ENCODE measurements around the gene ROR1. TPM values are rescaled to one million over a fixed set of nuclear protein-coding genes. Genes with fewer than 3 reads are reported as not detected.
"Not testable (repeated sequence)": the region's sequence is repeated elsewhere in the genome, so short reads cannot be mapped to it uniquely, and the experiment has no call there.

The ROR1 gene
- total RNA-seq, 1 donor from 2014 or later: not detected

DNA sequence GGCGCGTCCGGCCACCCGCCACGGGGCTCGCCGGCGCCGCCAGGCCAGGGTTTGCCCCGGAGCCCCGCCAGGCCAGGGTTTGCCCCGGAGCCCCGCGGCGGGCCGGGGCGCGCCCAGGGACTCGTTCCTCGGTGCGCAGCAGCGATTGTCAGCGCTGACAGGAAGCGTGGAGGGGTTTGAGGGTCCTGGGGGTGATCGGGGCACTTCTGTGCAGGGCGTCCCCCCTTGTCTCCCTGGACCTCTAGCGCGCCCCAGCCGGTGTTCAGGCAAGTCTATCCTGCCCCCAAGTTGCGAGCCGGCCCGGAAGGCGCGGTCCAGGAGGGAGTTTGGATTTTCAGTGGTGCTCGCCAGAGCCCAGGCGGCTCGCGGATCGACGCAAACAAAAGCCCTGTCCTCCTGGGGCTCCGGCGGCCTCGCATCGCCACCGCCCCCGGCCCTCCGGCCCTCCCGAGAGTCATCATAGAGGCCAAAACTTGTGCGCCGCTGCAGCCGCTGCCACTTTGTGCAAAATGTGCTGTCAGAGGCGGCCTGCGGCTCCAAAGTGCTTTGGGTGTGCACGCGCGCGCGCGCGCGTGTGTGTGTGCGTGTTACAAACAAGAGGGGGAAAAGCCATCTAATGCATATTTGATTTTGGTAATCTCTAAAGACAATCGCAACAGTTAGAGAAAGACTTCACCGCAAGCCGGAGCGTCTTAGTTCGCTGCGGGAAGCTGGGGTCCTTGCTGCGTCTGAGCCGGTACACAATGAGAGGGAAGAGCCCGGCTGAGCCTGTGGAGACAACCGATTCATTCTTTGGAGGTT, 1.0 kb downstream of the ROR1 start:
- peaks cover 12% of the 10 kb centered on the region for H3K4me1 Mint-ChIP-seq
- H3K4me3 Mint-ChIP-seq: peak overlapping the region; percentile 65
- H3K27me3 Mint-ChIP-seq: peaks cover 76% of the 10 kb centered on the region
- no peaks in the 10 kb centered on the region for H3K36me3 Mint-ChIP-seq (ENCODE audit: low read depth)
- no peak overlapping the region for H3K27ac Mint-ChIP-seq
- intact Hi-C loops (cut with micrococcal nuclease): loop anchor here (5.0 to 10.0 kb wide), 3 partner anchors 160 to 472 kb away; no protein-coding TSS in a partner anchor
- H3K9me3 Mint-ChIP-seq: no peaks in the 10 kb centered on the region
- DNase-seq: peak; percentile 65

DNA sequence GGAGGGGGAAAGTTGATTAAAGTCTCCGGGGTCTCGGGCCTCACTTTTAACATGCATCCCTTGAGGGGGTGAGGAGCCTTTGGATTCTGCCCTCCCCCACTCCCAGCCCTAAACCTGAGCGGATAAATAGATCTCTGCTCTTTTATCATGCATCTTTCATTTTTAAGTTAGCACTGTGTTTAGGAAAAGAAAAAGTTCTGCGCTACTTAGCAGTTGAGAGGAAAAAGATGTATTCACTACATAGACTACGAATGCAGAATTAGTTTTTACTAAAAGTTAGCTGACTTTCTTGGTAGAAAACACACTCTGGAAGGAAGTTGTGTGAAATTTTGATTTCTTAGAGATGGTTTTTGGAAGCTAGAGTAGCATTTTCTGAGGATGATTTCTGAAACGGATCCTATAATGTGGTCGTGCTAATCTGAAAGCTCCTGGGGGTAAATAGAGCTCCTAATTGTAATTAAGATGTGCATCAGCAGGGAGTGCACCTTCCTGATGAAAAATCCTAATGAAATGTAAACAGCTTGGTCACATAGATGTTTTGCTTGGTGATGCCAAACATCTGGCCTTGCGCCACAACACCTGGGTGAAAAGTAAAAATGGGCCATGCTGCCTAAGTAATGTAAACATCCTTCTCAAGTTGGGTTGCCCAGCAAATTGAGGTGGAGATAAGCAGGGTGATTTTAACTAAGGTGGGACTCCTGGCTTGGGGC, 1.8 kb downstream of the ROR1 start:
- peak overlapping the region; percentile 65 for H3K4me3 Mint-ChIP-seq

DNA sequence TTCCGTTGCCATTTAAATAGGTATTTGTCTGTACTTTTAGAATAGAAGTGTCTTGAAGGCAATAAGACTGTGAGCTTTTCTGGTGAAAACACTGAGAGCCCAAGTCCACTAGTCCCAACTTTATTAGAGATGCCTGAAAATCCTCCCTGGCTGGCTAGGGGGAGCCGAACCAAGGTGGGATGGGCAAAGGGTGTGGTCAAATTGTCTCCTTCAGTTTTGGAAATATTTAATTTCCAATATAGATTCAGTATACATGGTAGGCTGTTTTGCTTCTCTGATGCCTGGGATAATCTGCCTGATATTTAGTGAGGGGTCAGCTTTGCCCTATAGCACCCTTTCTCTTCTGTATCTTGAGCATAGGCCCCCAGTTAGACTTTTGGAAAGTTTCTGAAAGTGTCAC, 3.5 kb downstream of the ROR1 start:
- Mint-ChIP-seq H3K9me3 (no peaks in the 10 kb centered on the region), H3K36me3 (ENCODE audit: low read depth) (no peaks in the 10 kb centered on the region), H3K4me1 (peaks cover 12% of the 10 kb centered on the region), H3K4me3 (no peak overlapping the region), H3K27me3 (peaks cover 76% of the 10 kb centered on the region), H3K27ac (no peak overlapping the region)
- no peak for DNase-seq
- intact Hi-C loops (cut with micrococcal nuclease): loop anchor here (10.0 kb wide), 1 partner anchor 162 kb away; no protein-coding TSS in a partner anchor

More for the DNA sequence above, 1.8 kb downstream of the ROR1 start:
- Mint-ChIP-seq H3K36me3 (ENCODE audit: low read depth) (no peaks in the 10 kb centered on the region), H3K9me3 (no peaks in the 10 kb centered on the region), H3K27ac (no peak overlapping the region), H3K4me1 (peaks cover 12% of the 10 kb centered on the region), H3K27me3 (peaks cover 78% of the 10 kb centered on the region)
- no peak for DNase-seq
- intact Hi-C loops (cut with micrococcal nuclease): loop anchor here (10.0 kb wide), 1 partner anchor 161 kb away; no protein-coding TSS in a partner anchor

DNA sequence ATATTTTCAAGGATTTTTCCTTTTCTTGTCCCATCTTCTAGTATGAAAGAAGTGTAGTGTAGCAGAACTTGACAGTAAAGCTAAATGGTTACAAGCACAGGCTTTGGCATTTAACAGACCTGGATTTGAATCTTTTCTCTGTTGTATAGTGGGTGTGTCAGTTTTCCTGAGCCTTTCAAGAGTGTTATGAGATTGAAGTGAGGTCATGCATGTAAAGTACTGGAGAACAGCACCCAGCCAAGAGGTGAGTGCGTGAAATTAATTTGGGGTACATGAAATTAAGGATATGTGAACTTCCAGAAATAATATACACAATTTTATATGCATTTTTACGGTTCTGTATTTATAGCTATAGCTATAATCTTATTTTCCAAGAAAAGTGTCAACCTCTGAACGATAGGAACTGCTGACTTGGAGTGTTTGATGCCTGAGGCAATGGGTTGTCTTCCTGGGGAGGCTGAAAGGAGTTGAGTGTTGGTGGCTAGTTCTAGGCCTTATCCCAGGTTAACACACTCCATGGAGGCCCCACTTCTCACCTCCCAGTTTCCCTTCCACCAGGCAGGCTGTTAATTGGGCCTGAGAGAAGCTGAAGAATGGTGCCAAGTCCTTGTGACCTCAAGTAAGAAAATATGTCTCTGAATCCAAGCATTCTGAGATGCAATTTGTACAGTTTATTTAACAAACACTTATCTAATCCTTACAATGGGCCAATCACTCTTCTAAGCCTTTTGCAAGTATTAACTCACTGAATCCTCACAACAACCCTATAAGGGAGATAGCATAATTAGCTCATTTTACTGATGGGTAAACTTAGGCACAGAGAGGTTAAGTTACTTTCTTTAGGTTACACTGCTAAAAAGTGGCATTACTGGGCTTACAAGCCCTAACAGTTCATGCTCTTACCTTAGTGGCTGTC, 4.4 kb downstream of the ROR1 start:
- peaks cover 72% of the 10 kb centered on the region for H3K27me3 Mint-ChIP-seq

DNA sequence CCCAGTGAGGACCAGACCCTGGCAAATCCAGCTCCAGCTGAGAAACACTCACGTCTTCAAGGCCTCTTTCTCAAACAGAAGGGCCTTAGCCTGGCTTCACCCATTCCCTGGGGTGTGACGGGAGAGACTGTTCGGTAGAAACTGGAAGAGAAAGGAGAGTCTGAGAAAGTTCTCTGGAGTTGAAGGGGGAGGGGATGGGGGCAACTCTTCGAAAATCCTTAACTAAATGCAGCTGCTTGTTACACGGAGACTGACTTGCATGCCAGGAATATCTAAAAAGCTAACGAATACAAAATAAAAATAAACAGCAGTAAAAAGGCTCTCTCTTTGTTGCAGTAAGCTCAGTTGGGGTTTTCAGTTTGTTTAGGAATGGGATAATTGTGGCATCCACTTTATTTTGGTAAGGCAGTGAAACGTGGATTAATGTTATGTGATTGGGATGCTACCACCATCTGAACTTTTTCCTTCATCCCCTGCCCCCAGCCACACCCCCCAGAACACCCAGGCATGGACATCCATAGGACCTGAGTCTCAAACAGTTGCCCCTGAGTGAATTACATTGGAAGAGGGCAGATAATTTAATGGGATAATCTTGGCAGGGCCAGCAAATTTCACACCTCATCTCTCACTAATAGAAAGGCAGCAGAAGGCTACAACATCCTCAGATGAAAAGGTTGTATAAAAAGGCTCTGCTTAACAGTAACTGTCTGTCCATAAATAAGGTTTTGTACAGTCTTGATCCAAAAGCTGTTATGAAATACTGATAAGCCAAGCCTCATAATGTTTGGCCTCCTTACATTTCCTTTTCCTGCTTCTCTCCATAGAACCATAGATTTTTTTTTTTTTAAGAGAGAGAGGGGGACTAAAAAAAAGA, 5.8 kb downstream of the ROR1 start:
- H3K27me3 Mint-ChIP-seq: peaks cover 68% of the 10 kb centered on the region
- intact Hi-C loops (cut with micrococcal nuclease): loop anchor here (10.0 kb wide), 1 partner anchor 165 kb away; no protein-coding TSS in a partner anchor
- no peak for DNase-seq
- no peak overlapping the region for H3K4me3 Mint-ChIP-seq
- H3K36me3 Mint-ChIP-seq (ENCODE audit: low read depth): no peaks in the 10 kb centered on the region
- no peak overlapping the region for H3K27ac Mint-ChIP-seq
- no peaks in the 10 kb centered on the region for H3K9me3 Mint-ChIP-seq
- H3K4me1 Mint-ChIP-seq: peaks cover 3% of the 10 kb centered on the region

More for the DNA sequence above, 4.4 kb downstream of the ROR1 start:
- H3K36me3 Mint-ChIP-seq (ENCODE audit: low read depth): no peaks in the 10 kb centered on the region
- intact Hi-C loops (cut with micrococcal nuclease): loop anchor here (10.0 kb wide), 1 partner anchor 163 kb away; no protein-coding TSS in a partner anchor
- peaks cover 8% of the 10 kb centered on the region for H3K4me1 Mint-ChIP-seq
- H3K27ac Mint-ChIP-seq: no peak overlapping the region
- DNase-seq: no peak
- no peak overlapping the region for H3K4me3 Mint-ChIP-seq
- no peaks in the 10 kb centered on the region for H3K9me3 Mint-ChIP-seq

DNA sequence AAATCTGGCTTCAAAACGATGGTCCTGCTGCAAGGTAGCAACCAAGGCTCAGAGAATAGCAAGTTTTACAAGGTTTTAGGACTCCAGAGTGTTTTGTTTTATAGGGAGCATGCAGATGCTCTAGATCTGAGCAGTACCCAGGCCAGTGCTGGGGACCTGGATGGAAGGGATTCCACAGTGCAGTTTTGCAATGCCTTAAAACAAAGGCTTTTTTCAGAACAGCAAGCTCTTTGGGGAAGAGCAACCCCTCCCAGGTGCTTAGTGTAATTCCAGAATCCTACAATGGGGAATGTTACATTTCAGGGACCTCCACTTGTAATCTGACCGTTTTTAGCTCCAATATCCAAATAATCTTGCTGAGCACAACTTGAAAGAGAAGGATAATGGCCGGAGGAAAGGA, 6.7 kb downstream of the ROR1 start:
- intact Hi-C loops (cut with micrococcal nuclease): no loop called here
- Mint-ChIP-seq H3K36me3 (ENCODE audit: low read depth) (no peaks in the 10 kb centered on the region), H3K9me3 (no peaks in the 10 kb centered on the region), H3K4me1 (no peaks in the 10 kb centered on the region), H3K27me3 (peaks cover 60% of the 10 kb centered on the region), H3K27ac (no peak overlapping the region), H3K4me3 (no peak overlapping the region)
- DNase-seq: no peak

DNA sequence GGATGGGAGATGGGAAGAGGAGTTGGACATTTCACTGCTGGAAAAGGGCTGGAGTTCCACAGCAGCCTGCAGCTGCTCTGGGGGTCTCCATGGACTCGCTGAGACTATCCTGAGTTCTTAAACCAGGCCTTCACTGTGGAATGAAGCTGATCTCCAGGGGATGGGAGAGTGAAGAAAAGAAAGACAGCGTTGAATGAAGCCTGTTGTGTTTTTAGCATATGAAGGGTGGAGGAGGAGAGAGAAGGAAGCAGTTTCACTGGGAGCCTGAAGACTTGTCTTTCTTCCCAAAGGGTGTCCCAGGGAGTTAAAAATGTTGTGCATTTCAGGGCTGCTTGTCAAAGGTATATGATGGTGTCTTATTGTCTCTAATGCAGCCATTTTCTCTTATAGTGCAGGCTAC, 9.2 kb downstream of the ROR1 start:
- no peaks in the 10 kb centered on the region for H3K36me3 Mint-ChIP-seq (ENCODE audit: low read depth)
- peaks cover 37% of the 10 kb centered on the region for H3K27me3 Mint-ChIP-seq
- H3K4me1 Mint-ChIP-seq: no peaks in the 10 kb centered on the region
- intact Hi-C loops (cut with micrococcal nuclease): no loop called here
- H3K27ac Mint-ChIP-seq: no peak overlapping the region
- no peak for DNase-seq
- H3K4me3 Mint-ChIP-seq: no peak overlapping the region
- no peaks in the 10 kb centered on the region for H3K9me3 Mint-ChIP-seq

DNA sequence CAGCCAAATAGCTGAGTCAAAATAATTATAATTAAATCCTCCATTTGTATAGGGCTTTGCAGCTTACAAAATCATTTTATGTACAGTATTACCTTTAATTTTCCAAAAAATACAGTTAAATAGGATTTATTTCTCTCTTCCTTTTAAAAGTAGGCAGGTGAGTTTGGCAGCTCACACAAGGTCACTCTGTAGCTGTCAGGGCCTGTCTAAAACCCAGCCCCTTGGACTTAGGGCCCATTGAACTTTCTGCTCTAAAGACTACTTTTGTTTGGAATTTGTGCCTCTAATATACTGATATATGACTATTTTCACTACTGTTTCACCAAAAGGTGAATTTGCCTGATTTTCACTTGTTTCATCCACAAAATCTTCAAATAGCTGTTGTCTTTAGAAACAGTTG, 10.3 kb downstream of the ROR1 start:
- H3K27ac Mint-ChIP-seq: no peak overlapping the region
- intact Hi-C loops (cut with micrococcal nuclease): no loop called here
- H3K9me3 Mint-ChIP-seq: no peaks in the 10 kb centered on the region
- H3K27me3 Mint-ChIP-seq: peaks cover 33% of the 10 kb centered on the region
- no peak for DNase-seq
- H3K4me1 Mint-ChIP-seq: no peaks in the 10 kb centered on the region
- H3K4me3 Mint-ChIP-seq: no peak overlapping the region
- no peaks in the 10 kb centered on the region for H3K36me3 Mint-ChIP-seq (ENCODE audit: low read depth)

DNA sequence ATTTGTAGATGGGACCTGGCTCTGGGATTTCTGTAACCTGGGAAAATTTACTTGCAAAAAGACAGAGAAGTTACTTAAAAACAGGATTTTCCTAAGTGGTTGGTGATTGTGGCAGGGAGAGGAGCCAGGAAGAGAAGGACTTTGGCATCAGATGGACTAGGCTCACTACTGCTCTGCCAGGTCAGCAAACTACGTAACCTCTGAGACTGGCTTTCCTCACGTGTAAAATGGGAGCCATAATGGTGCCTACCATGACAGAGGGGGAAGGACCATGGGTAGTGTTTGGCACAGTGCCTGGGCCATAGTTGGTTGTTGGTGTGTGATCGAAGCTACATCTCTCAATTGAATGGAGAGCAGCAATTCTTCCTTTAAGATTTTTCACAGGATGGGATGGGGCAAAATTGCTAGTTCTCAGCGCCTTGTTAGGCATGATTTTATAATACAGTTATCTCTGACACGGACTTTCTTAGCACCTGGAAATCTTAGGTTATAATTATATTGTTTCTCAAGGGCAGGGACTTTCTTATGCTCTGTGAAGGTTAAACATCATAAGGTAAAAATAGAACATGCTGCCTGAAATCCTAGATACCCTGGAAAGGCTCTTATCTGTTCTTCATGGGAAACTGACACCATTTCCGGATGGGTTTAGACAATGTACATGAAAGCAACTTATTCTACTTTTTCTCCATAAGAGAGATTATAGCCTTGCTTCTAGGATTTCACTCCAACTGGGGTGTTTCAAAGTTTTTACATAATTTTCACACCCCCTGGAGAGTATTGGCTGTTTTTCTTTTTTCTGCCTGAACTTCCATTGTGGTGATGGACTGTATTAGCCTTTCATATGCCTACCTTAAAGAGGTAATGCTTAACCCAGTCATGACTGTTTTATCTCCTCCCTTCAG, 10.9 kb downstream of the ROR1 start:
- intact Hi-C loops (cut with micrococcal nuclease): no loop called here
- no peak for DNase-seq
- Mint-ChIP-seq H3K9me3 (no peaks in the 10 kb centered on the region), H3K4me1 (no peaks in the 10 kb centered on the region), H3K27ac (no peak overlapping the region), H3K4me3 (no peak overlapping the region), H3K36me3 (ENCODE audit: low read depth) (no peaks in the 10 kb centered on the region), H3K27me3 (peaks cover 26% of the 10 kb centered on the region)

DNA sequence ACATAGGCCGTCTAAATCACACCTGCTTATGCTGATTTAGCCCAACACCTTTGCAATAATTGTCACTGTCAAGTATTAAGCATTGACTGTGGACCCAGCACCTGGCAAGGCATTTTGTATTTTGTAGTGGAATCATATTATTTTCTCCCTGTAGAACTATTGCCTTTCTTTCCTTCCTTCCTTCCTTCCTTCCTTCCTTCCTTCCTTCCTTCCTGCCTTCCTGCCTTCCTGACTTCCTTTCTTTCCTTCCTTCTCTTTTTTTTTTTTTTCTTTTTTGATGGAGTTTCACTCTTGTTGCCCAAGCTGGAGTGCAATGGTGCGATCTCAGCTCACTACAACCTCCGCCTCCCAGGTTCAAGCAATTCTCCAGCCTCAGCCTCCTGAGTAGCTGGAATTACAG, 13.5 kb downstream of the ROR1 start:
- DNase-seq; H3K9me3 Mint-ChIP-seq; H3K27ac Mint-ChIP-seq; H3K4me1 Mint-ChIP-seq; H3K27me3 Mint-ChIP-seq; H3K36me3 Mint-ChIP-seq (ENCODE audit: low read depth); intact Hi-C loops (cut with micrococcal nuclease); H3K4me3 Mint-ChIP-seq: not testable (repeated sequence)

DNA sequence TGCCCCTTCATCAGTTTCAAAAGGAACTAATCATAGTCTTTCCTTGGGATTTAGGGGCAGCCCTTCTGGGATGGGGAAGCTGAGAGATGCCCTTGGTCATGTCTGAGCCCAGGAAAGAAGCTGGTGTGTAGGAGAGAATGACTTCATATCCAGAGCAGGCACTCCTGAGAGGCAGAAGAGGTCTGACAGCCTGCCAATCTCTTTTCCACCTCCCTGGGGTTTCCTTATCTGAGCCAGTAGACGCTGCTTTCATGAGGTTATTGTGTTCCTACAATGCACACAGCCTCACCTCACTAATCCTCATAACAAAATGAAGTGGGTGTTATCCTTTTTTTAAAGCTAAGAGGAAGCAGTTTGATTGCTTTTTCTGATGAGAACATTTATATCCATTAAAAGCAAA, 14.1 kb downstream of the ROR1 start:
- H3K4me1 Mint-ChIP-seq: no peaks in the 10 kb centered on the region

More for the DNA sequence above, 14.1 kb downstream of the ROR1 start:
- H3K27ac Mint-ChIP-seq: no peak overlapping the region
- H3K9me3 Mint-ChIP-seq: no peaks in the 10 kb centered on the region
- no peak for DNase-seq
- intact Hi-C loops (cut with micrococcal nuclease): no loop called here
- no peak overlapping the region for H3K4me3 Mint-ChIP-seq
- H3K27me3 Mint-ChIP-seq: peaks cover 5% of the 10 kb centered on the region
- H3K36me3 Mint-ChIP-seq (ENCODE audit: low read depth): no peaks in the 10 kb centered on the region
